Measurements from ENCODE around the gene UACA.
"Not testable (repeated sequence)": the region's sequence is repeated elsewhere in the genome, so short reads cannot be mapped to it uniquely, and the experiment has no call there.

The UACA gene

GRCh38 chr15:70763120-70763949 is at the start of gene UACA:
Gene UACA (minus strand): TSS chr15:70763558. CDS start chr15:70763407, 151 bp downstream.
- peak; percentile 94 to 98 for ATAC-seq

DNA sequence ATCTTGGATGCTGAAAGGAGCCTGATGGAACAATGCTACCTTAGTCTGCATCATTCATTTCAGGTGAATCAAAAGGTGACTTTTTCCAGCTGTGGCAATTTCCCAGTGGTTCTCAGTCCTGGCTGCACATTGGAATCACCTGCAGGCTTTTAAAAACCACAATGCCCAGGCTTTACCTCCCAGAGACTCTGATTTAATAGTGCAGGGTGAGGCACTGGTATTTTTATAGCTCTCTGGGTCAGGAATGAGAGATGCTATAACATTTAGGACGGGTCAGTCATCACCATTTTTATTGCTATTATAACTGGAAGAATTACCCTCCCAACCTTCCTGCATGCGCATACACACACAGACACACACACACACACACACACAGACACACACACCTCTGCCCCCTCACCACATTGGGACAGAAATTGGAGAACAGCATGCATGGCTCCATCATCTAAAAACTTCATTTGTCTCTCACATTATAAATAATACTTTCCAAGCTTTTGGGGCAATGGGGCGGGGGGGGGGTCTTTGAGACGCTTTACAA is 49.5 kb upstream of the UACA start:
- ATAC-seq, result no peak

DNA sequence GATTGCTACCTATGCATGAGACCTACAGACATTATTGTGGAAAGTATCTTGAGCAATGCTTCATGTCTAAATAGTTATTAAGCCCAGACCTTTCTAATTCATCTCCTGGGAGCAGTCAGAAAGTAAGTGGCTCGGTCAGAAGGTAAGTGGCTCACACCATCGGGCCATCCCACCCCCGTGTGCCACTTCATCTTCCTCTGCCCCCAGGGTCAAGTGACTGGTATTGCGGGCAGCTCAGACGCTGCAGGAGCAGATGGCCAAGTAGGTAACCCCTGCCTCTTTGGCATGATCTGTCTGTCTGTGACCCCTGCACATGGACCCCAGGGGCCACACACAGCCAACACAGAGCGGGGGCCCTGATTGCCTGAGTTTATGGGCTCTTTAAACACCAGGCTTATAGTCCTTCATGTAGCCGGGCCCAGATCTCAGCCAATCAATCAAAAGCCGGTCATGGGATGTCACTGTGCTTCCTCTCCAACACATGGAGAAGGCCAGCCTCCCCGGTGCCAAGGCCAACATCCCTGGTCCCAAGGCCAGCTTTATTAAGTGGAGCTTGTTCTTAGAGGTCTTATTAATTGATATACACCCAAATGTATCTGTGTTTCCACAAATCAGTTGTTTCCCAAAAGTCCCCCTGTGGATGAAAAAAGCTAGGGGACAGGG is 47.7 kb upstream of the UACA start:
- ATAC-seq, result no peak

- no peak for ATAC-seq
Measured at GRCh38 chr15:70806992-70807712, 43.8 kb upstream of the UACA start.

DNA sequence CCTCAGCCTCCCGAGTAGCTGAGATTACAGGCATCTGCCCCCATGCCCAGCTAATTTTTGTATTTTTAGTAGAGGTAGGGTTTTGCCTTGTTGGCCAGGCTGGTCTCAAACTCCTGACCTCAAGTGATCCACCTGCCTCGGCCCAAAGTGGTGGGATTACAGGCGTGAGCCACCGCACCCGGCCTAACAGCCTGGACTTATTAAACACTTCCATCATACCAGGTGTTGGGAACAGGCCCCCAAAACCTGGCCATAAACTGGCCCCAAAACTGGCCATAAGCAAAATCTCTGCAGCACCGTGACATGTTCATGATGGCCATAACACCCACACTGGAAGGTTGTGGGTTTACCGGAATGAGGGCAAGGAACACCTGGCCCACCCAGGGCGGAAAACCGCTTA is 41.0 kb upstream of the UACA start:
- ATAC-seq, result not testable (repeated sequence)

GRCh38 chr15:70802629-70803028 is 39.3 kb upstream of the UACA start:
- no peak for ATAC-seq

DNA sequence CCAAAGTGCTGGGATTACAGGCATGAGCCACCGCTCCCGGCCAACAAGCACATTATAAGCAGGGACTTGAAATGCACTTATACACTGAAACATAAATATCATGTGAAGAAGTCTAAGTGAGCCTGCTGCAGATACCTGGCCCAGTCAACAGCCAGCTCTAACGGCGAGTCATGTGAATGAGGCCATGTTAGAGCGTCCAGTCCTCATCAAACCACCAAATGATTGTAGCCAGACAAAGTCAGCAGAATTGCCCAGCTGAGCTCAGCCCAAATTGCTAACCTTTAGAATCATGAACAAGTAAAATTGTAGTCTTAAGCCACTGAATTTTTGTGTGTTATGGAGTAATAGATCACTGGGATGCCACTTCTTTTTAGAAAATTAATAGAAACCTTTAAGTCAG is 37.8 kb upstream of the UACA start:
- ATAC-seq, result no peak

DNA sequence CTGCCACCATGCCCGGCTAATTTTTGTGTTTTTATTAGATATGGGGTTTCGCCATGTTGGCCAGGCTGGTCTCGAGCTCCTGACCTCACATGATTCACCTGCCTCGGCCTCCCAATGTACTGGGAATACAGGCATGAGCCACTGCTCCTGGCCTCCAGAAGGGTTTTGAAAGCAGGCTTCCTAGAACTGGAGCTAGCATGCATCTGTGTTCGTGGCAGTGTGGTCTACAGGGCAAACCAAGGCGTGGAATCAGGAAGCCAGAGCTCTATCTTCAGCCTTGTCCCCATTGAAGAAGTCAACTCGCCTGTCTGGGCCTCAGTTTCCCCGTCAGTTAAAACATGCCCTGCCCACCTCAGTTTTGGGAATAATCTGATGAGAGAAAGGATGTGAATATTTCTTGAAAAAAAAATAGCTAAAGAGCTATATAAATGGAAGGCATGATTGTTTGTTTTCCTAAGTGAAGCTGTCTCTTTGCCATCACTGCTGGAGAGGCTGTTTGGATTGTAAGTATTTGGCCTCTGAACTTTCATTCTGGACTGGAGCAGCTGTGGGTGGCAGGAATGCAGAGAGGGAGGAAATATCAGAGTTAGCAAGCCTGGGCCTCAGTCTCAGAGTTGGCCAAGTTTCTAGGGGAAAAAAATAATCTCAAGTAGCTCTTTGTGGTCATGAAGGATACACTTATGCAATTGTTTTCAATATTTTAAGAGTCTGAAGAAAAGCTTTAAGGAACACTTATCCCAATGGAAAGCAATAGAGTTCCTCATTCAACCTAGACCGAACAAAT is 36.5 kb upstream of the UACA start:
- no peak for ATAC-seq

- no peak for ATAC-seq
Measured at GRCh38 chr15:70797464-70797863, 34.1 kb upstream of the UACA start.

GRCh38 chr15:70796516-70797310 is 33.4 kb upstream of the UACA start:
- ATAC-seq, result no peak

DNA sequence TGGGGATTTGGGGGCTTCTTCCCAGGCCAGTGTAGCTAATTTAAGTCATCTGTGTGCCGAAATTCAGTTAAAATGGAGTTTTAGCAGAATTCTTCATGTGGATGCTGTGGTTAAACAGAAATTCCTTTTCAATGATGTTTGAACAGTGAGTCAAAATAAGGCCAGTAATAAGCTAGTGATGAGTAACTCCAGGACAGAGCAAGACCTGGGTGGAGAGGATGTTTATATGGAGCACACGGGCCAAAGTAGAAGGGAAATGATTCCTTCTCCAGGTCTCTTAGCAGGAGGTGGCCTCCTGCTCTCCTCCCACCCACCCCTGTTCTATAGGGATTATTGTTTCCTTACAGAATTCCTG is 31.9 kb upstream of the UACA start:
- ATAC-seq, result no peak

- ATAC-seq, result no peak
Measured at GRCh38 chr15:70794596-70795310, 31.4 kb upstream of the UACA start.

DNA sequence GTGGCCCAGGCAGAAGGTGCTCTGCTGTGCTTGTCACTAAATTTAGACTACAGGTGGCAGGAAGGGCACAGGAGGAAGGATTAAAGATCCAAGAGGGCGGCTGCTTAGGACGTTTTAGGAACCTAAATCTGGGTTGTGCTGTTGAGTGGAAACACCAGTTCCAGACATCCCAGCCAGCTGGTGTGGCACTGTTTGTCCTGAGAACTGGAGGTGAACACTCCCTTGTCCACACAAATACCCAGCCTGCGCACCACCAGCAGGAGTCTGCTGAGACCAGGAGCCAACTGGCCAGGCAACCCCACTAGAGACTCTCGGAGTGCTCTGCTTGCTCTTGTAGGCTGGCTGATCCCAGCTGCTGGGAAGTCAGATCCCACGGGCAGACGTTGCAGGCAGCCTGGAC is 30.3 kb upstream of the UACA start:
- no peak for ATAC-seq

DNA sequence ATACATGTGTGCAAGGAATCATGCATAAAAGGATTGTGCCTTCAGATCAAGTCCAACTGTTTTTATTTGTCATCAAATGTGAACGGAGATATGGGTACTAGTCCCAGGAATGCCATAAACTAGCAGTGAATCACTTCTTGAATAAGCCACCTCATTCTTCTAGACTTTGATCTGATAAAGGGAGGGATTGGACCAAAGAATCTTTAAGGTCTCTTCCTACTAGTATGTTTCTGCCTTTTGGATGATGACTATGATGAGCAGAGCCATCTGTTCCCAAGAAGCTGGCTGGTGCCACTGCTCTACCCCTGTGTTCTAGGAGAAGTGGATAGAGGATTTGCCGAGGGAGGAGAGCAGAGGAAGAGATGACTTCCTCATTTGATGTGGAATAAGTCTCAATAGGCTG is 28.8 kb upstream of the UACA start:
- no peak for ATAC-seq

- no peak for ATAC-seq
Measured at GRCh38 chr15:70791259-70791658, 27.9 kb upstream of the UACA start.

GRCh38 chr15:70789213-70789612 is 25.9 kb upstream of the UACA start:
- ATAC-seq, result no peak

DNA sequence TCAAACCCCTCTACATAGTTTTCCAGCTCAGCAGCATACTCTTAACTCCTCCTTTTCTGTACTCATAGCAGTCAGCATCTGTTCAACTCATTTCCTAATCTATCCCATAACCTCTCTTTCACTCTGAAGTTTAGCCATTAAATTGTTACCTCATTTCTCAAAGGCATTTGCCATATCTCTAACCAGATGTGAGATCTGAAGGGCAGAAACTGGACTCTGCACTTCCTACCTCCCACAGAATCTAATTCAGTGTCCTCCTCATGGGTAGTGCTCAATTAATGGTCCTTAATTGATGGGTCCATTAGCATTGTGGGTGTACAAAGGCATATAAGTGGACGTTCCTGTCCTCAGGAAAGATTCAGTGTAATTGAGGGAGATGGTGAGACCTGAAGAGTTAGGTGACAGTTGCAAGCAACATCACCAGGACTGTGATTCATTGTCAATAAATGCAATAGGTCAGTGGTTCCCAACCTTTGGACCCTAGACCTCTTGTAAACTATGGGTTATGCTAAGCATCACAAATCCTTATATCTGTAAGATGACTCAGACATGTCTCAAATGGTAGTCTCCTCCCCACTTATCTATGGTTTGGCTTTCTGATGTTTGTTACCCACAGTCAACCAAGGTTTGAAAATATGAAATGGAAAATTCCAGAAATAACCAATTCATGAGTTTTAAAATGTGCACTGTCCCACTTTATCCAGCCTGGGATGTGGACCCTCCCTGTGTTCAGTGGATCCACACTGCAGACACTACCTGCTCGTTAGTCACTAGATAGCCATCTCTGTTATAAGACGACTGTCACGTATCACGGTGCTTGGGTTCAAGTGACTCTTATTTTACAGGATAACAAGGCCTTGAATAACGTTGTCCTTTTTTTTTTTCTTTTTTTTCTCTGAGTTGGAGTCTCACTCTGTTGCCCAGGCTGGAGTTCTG is 25.0 kb upstream of the UACA start:
- ATAC-seq, result no peak

DNA sequence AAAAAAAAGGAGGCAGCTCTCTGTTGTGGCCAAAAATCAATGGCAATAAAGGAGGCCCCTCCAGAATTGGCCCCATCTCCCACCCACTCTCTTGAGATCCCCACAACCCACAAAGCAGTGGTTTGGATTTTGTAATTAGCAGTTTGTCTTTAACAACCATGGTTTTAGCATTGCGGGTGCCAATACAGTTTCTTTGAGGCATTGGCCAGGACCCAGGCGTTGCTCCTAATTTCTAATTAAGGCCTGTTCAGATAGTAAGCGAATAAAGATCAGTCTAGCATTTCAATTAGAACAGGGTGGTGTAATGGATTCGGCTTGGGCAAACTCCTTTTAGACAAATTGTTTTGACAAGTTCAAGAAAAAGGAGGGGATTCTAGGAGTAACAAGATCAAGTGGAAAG is 23.6 kb upstream of the UACA start:
- no peak for ATAC-seq

GRCh38 chr15:70783610-70784022 is 20.3 kb upstream of the UACA start:
- ATAC-seq, result no peak

GRCh38 chr15:70783041-70783440 is 19.7 kb upstream of the UACA start:
- no peak for ATAC-seq
